Esophagus muscularis mucosa (tissue), 3 donors: ENCODE results near the gene DDX43.

ENCODE experiments used
- POLR2A ChIP-seq: fragments of 450-650 bp; IDR thresholded peaks from one replicate; pipeline ENCODE4 v1.6.1; 2017; ENCODE audit warnings: antibody characterized with exemption, moderate library complexity, mild to moderate bottlenecking, low read depth
- POLR2AphosphoS5 ChIP-seq, 2 donors: sonication (generic); formaldehyde crosslinking; IDR thresholded peaks; one replicate each; pipeline ENCODE4 v1.6.1; 2017; ENCODE audit warnings: antibody characterized with exemption in 2 of 2
- TF ChIP-seq, protein P1 (sequence below), 3 experiments: fragments of 200-600 bp in 2 of 3; fragments of 450-650 bp in 1 of 3; sonication (generic) in 2 of 3; IDR thresholded peaks; one replicate each; pipeline ENCODE4 v1.5.1; 2017 to 2019; ENCODE audit warnings: antibody characterized with exemption in 3 of 3, mild to moderate bottlenecking in 2 of 3, moderate library complexity in 1 of 3

DNA sequence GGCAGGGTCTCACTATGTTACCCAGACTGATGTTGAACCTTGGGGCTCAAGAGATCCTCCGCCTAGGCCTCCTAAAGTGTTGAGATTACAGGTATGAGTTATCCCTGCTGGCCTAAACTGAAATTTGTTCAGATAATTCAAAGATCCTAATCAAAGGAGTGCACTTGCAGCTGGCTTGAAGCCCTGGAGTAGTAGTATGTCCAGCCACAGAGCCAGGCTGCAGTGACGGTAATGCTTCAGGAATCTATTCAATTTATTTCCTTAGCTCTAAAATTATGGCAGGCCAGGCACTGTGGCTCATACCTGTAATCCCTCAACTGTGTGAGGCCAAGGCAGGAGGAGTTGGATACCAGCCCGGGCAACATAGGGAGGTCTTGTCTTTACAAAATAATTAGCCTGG, 1.4 kb upstream of the DDX43 start:
- TF ChIP-seq, protein P1, sequence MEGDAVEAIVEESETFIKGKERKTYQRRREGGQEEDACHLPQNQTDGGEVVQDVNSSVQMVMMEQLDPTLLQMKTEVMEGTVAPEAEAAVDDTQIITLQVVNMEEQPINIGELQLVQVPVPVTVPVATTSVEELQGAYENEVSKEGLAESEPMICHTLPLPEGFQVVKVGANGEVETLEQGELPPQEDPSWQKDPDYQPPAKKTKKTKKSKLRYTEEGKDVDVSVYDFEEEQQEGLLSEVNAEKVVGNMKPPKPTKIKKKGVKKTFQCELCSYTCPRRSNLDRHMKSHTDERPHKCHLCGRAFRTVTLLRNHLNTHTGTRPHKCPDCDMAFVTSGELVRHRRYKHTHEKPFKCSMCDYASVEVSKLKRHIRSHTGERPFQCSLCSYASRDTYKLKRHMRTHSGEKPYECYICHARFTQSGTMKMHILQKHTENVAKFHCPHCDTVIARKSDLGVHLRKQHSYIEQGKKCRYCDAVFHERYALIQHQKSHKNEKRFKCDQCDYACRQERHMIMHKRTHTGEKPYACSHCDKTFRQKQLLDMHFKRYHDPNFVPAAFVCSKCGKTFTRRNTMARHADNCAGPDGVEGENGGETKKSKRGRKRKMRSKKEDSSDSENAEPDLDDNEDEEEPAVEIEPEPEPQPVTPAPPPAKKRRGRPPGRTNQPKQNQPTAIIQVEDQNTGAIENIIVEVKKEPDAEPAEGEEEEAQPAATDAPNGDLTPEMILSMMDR (IDR thresholded peaks at IDR 0.05), result no peak
- TF ChIP-seq POLR2A, result no peak
- no peak for TF ChIP-seq POLR2AphosphoS5 (IDR thresholded peaks at IDR 0.05)
